ENCODE results near the gene CBLIF. TPM values are rescaled to one million over a fixed set of nuclear protein-coding genes. Genes with fewer than 3 reads are reported as not detected.
"Not testable (repeated sequence)": the region's sequence is repeated elsewhere in the genome, so short reads cannot be mapped to it uniquely, and the experiment has no call there.

Gene CBLIF
- total RNA-seq, 2 donors from 2014 or later = not detected

DNA sequence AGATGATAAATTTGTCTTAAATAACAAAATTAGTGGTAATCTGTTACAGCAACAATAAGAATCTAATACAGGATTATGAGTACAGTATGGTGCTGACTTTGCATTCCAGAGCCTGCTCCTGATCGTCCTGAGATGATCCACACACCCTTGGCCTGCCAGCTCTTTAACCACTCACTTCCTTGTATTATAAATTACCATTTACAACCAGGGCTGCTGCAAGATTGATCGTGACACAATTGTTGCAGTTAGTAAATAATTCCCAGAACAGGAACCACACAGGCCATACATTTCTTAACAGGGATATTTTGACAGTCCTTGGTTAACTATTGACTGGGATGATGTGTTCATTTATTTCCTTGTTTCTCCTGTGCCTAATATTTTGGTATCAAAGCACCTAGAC lies 3.8 kb upstream of the CBLIF start:
- Histone ChIP-seq H3K4me3 (no peak overlapping the region), H3K36me3 (no peaks in the 10 kb centered on the region), H3K27ac (no peak overlapping the region), H3K27me3 (replicated peaks; ENCODE audit: insufficient read depth) (no peaks in the 10 kb centered on the region), H3K9me3 (no peaks in the 10 kb centered on the region), H3K4me1 (replicated peaks) (no peaks in the 10 kb centered on the region)
- WGBS = 14% methylated on average over 2 of the region's 2 CpGs
- DNase-seq (ENCODE audit: low spot score) = no peak
- intact Hi-C loops (cut with DNase I) = no loop called here
- TF ChIP-seq POLR2A (IDR thresholded peaks at IDR 0.05) (no peak), POLR2AphosphoS5 (IDR thresholded peaks at IDR 0.05) (no peak)
- TF ChIP-seq, protein P1, sequence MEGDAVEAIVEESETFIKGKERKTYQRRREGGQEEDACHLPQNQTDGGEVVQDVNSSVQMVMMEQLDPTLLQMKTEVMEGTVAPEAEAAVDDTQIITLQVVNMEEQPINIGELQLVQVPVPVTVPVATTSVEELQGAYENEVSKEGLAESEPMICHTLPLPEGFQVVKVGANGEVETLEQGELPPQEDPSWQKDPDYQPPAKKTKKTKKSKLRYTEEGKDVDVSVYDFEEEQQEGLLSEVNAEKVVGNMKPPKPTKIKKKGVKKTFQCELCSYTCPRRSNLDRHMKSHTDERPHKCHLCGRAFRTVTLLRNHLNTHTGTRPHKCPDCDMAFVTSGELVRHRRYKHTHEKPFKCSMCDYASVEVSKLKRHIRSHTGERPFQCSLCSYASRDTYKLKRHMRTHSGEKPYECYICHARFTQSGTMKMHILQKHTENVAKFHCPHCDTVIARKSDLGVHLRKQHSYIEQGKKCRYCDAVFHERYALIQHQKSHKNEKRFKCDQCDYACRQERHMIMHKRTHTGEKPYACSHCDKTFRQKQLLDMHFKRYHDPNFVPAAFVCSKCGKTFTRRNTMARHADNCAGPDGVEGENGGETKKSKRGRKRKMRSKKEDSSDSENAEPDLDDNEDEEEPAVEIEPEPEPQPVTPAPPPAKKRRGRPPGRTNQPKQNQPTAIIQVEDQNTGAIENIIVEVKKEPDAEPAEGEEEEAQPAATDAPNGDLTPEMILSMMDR (IDR thresholded peaks at IDR 0.05) = no peak

DNA sequence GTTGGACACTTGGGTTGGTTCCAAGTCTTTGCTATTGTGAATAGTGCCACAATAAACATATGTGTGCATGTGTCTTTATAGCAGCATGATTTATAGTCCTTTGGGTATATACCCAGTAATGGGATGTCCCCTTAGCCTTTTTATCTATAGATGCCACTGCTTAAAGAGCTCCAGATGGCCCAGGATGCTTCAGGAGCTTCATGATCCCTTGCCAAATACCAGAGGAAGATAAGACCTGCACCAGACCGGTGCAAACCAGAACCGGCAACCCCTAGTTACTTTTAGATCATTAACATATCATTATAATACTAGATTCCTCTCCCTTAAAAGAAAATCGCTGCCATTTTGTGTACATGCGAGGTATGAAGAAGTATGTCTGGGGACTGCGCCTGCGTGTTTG lies 3.1 kb upstream of the CBLIF start:
- H3K9me3 ChIP-seq; H3K27me3 ChIP-seq (replicated peaks; ENCODE audit: insufficient read depth); H3K4me1 ChIP-seq (replicated peaks); H3K36me3 ChIP-seq; intact Hi-C loops (cut with DNase I); H3K4me3 ChIP-seq; DNase-seq (ENCODE audit: low spot score); H3K27ac ChIP-seq: not testable (repeated sequence)
- WGBS = 93% methylated on average over 6 of the region's 6 CpGs

DNA sequence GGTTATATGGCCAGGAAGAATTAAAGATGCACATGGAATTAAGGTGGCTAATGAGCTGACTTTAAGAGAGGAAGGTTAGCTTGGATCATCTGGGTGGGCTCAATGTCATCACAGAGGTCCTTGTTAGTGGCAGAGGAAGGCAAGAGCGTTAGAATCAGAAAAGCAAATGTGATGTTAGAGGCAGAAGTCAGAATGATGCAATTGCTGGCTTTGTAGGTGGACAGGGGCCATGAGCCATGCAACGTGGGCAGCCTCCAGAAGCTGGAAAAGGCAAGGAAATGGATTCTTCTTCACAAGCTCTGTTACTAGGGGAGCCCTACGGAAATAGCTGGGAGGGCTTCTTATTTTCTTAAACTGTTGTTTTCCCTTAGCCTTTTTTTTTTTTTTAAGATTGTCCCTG lies 2.3 kb upstream of the CBLIF start:
- intact Hi-C loops (cut with DNase I) = no loop called here

DNA sequence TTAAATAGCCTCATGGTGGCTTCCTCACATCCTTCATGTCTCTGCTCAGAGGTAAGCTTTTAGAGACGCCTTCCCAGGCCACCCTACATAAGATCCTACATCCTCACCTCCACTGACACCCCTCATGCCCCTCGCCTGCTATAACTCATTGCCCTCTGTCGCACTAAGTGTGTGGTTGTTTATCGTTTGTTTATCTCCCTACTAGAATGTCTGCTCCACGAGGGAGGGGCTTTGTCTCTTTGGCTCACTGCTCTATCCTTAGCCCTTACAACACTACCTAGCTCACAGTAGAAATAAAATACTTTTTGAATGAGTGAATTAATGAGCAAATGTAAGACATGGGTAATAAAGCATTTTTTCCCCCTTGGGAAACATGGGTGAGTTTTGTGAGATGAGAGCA lies 1.3 kb upstream of the CBLIF start:
- no peak overlapping the region for H3K4me3 ChIP-seq
- H3K9me3 ChIP-seq = no peaks in the 10 kb centered on the region
- 62% methylated on average over 5 of the region's 5 CpGs for WGBS
- TF ChIP-seq, protein P1 (IDR thresholded peaks at IDR 0.05) = no peak
- TF ChIP-seq POLR2AphosphoS5 (IDR thresholded peaks at IDR 0.05) (no peak), POLR2A (IDR thresholded peaks at IDR 0.05) (no peak)
- H3K27ac ChIP-seq = no peak overlapping the region
- H3K27me3 ChIP-seq (replicated peaks; ENCODE audit: insufficient read depth) = no peaks in the 10 kb centered on the region
- DNase-seq (ENCODE audit: low spot score) = no peak
- H3K36me3 ChIP-seq = no peaks in the 10 kb centered on the region
- no peaks in the 10 kb centered on the region for H3K4me1 ChIP-seq (replicated peaks)
- intact Hi-C loops (cut with DNase I) = no loop called here

More for the DNA sequence above, 2.3 kb upstream of the CBLIF start:
- Histone ChIP-seq H3K9me3 (no peaks in the 10 kb centered on the region), H3K36me3 (no peaks in the 10 kb centered on the region), H3K27ac (no peak overlapping the region), H3K4me3 (no peak overlapping the region), H3K4me1 (replicated peaks) (no peaks in the 10 kb centered on the region), H3K27me3 (replicated peaks; ENCODE audit: insufficient read depth) (no peaks in the 10 kb centered on the region)
- TF ChIP-seq, protein P1 (IDR thresholded peaks at IDR 0.05) = no peak
- WGBS = 88% methylated on average over 3 of the region's 3 CpGs
- DNase-seq (ENCODE audit: low spot score) = no peak

DNA sequence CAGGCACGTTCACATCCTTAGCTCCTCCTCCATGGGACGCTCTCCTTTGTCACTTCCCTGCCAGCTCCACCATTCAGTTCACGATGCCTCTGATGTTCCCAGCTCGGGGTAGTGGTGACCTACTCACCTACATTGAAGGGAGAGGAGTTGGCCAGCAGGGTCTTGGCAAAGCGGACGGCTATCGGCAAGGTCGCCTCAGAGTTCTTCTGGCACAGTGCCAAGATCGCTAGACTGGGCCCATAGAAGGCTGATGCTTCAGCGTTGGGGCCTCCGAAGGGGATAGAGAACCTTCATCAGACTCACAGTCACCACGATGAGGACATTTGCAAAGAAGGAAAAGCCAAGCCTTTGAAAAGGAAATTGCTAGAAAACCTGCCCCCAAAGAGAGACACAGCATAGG lies 3.0 kb downstream of the CBLIF start:
- Histone ChIP-seq H3K4me1 (replicated peaks) (no peaks in the 10 kb centered on the region), H3K9me3 (no peaks in the 10 kb centered on the region), H3K36me3 (no peaks in the 10 kb centered on the region), H3K27ac (no peak overlapping the region), H3K4me3 (no peak overlapping the region), H3K27me3 (replicated peaks; ENCODE audit: insufficient read depth) (no peaks in the 10 kb centered on the region)
- TF ChIP-seq, protein P1 (IDR thresholded peaks at IDR 0.05) = no peak
- TF ChIP-seq POLR2AphosphoS5 (IDR thresholded peaks at IDR 0.05) (no peak), POLR2A (IDR thresholded peaks at IDR 0.05) (no peak)
- DNase-seq (ENCODE audit: low spot score) = no peak
- intact Hi-C loops (cut with DNase I) = no loop called here
- WGBS = 81% methylated on average over 12 of the region's 12 CpGs
